Choroid plexus epithelial cell (primary cell): Measurements from ENCODE around the gene NOTCH1.

Experiments
- DNase-seq: peaks from one replicate; pipeline ENCODE4 v3.0.0-alpha.2; 2010; ENCODE audit warnings: low read depth
- H3K4me3 ChIP-seq: 2 replicates; pipeline ENCODE4 v1.5.1; 2011; ENCODE audit warnings: low read depth, mild to moderate bottlenecking, control low read depth, low read length, moderate library complexity
- TF ChIP-seq, protein P1 (sequence below): conservative IDR thresholded peaks from 2 replicates; pipeline ENCODE4 v1.5.1; 2011; ENCODE audit warnings: low read depth, mild to moderate bottlenecking, control low read depth, inconsistent platforms, low read length, moderate library complexity

The NOTCH1 gene

DNA sequence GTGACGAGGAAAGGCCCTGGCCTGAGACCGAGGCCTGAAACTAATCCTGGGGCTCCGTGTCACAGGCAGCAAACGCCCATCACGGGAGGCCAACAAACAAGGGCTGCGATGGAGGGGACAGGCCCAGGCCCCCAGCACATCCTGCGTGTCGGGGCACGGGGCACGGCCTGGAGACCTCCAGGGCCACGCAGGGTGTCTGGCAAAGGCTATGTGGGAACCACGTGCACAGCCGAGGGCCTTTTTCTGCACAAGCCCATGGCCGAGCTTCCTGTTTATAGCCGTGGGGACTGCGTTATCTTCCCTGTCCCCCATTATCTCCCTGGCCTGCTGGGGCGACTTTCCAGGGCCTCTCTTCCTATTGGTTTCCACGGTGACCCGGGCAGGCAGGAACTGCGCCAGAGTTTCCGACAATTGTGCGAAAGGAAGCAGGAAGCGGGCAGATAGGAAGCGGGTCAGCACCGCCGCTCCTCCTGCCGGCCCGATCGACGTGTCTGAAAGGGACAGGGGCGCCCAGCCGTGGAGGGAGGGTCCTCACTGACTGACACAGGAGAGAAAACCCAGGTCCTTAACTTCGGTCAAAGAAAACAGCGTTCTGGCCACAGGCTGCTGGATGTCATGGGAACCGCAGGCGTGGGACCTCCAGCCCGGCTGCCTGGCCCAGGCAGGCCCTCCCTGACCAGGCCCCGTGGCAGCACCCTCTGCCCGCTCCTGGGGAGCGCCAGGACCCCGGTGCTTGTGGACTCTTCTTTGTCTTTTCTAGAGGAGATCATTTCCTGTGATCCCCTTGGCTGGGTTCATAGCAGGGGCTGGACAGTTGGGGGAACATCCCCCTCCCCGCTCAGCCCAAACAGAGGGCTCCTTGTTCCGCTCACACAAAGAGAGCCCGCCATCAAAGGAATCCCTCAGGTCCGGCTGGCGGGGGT lies 33.9 kb downstream of the NOTCH1 start:
- H3K4me3 ChIP-seq: no peak overlapping the region
- TF ChIP-seq, protein P1, sequence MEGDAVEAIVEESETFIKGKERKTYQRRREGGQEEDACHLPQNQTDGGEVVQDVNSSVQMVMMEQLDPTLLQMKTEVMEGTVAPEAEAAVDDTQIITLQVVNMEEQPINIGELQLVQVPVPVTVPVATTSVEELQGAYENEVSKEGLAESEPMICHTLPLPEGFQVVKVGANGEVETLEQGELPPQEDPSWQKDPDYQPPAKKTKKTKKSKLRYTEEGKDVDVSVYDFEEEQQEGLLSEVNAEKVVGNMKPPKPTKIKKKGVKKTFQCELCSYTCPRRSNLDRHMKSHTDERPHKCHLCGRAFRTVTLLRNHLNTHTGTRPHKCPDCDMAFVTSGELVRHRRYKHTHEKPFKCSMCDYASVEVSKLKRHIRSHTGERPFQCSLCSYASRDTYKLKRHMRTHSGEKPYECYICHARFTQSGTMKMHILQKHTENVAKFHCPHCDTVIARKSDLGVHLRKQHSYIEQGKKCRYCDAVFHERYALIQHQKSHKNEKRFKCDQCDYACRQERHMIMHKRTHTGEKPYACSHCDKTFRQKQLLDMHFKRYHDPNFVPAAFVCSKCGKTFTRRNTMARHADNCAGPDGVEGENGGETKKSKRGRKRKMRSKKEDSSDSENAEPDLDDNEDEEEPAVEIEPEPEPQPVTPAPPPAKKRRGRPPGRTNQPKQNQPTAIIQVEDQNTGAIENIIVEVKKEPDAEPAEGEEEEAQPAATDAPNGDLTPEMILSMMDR: no peak
- DNase-seq: no peak

DNA sequence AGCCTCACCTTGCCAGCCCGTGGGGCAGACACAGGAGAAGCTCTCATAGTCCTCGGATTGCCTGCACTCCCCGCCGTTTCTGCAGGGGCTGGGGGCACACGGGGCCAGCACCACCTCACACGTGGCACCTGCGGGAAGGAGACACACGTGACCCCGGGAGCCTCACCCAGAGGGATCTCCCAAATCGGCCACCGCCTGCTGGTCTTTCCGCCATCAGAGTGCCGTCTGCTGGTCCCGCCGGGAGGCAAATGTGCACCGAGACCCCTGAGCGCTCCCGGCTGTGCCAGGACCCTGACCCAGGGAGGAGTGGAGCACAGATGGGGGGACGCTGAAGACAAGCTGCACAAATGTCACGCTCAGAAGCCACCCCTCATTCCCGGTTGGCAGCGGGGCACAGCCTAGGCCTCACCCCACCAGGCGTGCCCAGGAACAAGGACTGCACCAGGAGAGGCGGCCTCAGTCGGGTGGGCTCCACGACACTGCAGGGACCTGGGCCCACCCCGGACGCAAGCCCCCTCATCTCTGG lies 34.6 kb downstream of the NOTCH1 start:
- TF ChIP-seq, protein P1: no peak
- no peak overlapping the region for H3K4me3 ChIP-seq
- DNase-seq: no peak

- H3K4me3 ChIP-seq: no peak overlapping the region
- TF ChIP-seq, protein P1: no peak
- no peak for DNase-seq
Measured at GRCh38 chr9:136510561-136510960, 35.3 kb downstream of the NOTCH1 start.

- H3K4me3 ChIP-seq: no peak overlapping the region
- DNase-seq: no peak
- TF ChIP-seq, protein P1: no peak
Measured at GRCh38 chr9:136509549-136509948, 36.3 kb downstream of the NOTCH1 start.

DNA sequence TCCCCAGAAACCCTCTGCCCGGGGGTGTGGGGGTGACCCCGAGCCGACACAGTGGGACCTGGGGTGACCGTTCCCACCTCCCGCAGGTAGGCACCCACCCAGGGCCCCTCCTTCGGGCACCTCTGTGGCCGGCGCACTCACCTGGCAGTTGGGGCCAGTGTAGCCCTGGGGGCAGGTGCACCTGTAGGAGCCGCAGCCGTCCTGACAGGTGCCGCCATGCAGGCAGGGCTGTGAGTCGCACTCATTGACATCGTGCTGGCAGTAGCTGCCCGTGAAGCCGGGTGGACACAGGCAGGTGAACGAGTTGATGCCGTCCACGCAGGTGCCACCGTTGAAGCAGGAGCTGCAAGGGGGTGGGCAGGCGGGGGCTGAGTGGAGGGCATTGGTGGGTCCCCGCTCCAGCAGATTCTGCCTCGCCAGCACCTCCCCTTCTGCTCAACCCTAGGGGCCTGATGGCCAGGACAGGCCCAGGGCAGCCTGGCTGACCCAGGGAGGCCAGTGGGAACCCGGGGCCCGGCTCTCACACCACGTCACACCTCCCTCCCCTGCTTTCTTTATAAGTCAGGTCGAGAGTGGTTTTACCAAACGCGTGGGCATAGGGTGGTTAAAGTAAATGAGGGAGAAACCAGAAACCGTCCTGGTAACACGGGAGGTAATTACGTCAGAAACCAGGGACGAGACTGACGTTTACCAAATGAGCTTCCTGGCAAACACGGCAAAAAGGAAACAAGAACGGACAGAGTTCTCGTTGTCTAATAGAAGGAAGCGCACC lies 36.9 kb downstream of the NOTCH1 start:
- no peak for DNase-seq
- no peak overlapping the region for H3K4me3 ChIP-seq
- TF ChIP-seq, protein P1: no peak

DNA sequence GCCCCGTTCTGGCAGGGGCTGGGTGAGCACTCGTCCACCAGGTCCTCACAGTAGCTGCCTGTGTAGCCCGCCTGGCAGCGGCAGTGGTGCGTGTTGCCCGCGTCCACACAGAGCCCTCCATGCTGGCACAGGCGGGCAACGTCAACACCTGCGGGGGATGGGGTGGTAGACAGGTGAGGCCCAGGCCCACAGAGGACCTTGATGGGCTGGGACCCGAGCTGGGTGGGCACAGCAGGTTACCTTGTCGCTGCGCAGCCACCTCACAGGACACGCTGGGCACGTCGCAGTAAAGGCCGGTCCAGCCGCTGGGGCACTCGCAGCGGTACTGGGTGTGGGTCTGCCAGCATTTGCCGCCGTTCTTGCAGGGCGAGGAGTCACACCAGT lies 37.9 kb downstream of the NOTCH1 start:
- TF ChIP-seq, protein P1: no peak

More for the DNA sequence above, 37.9 kb downstream of the NOTCH1 start:
- DNase-seq: no peak
- H3K4me3 ChIP-seq: no peak overlapping the region
